NCI-H1092 treated with DMSO at 0.1 percent for 48 hours (cell line): ENCODE measurements around the gene MYZAP.

Experiments used
- DNase-seq: peaks from one replicate; lab custom pipeline; 2025; lab: John Stamatoyannopoulos, UW

MYZAP gene, protein sequence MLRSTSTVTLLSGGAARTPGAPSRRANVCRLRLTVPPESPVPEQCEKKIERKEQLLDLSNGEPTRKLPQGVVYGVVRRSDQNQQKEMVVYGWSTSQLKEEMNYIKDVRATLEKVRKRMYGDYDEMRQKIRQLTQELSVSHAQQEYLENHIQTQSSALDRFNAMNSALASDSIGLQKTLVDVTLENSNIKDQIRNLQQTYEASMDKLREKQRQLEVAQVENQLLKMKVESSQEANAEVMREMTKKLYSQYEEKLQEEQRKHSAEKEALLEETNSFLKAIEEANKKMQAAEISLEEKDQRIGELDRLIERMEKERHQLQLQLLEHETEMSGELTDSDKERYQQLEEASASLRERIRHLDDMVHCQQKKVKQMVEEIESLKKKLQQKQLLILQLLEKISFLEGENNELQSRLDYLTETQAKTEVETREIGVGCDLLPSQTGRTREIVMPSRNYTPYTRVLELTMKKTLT

DNA sequence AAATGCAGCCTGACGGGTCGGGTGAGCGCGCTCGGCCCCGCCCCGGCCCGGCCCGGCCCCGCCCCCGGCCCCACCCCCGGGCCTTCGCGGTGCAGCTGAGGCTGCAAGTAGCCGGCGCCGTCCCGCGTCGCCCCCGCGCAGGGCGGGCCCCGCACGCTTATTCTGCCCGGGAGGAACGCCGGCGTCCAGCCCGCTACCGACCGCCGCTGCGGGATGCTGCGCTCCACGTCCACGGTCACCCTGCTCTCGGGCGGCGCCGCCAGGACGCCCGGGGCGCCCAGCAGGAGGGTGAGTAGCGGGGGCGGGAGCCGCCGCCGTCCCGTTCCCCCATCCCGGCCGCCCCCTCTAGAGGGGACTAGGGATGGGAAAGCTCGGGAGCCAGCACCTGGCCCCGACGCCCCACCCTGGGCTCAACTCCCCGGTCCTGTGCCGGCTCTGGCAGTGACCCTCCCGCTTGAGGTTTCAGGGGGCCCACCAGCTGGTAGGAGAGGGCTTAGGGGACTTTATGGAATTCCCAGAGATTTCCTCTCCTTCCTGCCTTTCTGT, at the start of gene MYZAP:
MYZAP (plus strand) TSS at position 83 of the 546 bp plus-strand sequence; CDS start at position 214, 131 bp downstream.
- no peak for DNase-seq

DNA sequence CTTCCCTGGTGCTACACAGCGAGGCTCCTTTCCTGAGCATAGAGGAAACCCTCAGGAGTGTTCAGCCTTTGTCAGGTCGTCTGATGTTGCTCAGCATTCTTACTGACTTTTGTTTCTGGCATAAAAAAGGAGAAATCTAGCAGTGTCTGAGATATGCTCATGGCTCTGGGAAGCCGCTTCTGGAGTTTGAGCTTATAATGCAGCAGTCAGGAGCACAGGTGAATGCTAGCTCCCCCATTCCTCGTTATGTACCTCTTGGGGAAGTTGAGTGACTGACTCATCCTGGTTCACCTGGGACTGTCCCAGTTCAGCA, 49.2 kb upstream of the MYZAP start:
- no peak for DNase-seq

GRCh38 chr15:57544848-57545480, 46.7 kb upstream of the MYZAP start:
- no peak for DNase-seq

DNA sequence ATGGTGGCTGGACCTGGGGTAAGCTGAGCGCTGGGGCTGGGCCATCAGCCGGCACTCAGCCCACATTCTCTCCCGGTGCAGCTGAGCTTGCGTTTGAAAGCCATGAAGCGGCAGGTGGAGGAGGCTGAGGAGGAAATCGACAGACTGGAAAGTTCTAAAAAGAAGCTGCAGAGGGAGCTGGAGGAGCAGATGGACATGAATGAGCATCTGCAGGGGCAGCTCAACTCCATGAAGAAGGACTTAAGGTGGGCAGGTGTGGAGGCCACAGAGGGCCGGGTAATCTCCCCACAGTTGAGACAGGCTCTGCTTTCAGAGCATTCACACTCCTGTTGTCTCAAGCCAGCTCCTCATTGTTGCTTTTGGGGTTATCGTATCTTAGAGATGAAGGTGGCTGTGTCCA, 45.7 kb upstream of the MYZAP start:
- no peak for DNase-seq

- no peak for DNase-seq
These were observed 44.4 kb upstream of the MYZAP start for GRCh38 chr15:57547243-57547755.

DNA sequence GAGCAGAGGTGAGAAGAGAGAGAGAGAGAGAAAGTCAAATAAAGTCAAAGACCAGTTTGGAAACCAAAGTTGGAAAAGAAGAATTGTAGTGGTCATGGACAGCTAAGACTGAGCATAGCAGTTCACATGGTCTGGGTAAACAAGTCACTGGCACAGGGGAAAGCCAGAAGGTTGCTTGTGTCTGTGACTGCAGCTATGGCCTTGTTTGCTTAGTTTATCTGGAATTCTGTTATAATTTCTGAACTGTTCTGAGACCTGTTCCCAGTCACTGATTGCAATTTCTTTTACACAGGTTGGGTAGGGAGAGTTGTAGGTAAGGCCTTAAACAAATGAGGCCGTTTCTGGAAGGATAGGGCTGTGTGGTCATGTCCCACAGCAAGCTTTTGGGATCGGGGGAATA, 43.4 kb upstream of the MYZAP start:
- DNase-seq, result no peak

GRCh38 chr15:57548835-57549234, 42.9 kb upstream of the MYZAP start:
- DNase-seq, result no peak

DNA sequence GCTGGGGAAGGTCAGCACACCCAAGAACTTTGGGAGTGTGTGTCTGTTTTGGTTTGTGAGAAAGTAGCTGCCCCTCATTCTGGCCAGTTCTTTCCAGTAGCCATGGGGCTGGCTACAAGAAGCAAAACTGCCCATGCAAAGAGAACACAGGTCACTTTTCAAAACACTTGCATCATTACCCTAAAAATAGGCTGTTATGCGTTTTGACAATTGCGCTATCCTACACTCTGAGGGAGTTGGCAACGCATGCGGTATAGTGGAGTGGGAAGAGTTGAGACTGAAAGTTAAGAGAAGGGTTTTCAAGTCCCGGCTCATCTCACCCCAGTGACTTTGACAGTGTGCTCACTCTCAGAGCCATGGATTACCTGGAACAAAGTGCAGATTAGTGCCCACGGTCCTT, 41.8 kb upstream of the MYZAP start:
- DNase-seq, result no peak

DNA sequence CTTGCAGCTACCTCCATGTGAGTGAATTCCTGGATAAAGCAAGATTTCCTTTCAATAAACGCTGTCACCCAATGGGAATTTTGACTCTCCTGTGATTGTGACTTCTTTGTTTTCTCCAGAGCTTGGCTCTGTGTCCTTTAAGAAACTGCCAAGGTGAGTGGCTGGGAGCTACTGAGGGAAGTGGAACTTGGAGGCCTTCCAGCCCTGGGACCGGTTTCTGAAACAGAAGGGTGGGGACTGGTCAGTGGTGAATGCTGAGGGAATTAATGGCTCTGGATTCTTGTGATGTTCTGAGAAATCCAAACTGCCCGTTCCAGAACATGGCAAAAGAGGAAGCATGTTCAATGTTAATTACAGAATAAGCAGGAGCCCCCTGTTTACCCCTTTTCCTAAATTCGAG, 41.1 kb upstream of the MYZAP start:
- no peak for DNase-seq

- DNase-seq, result no peak
These were observed 39.7 kb upstream of the MYZAP start for GRCh38 chr15:57551715-57552677.

GRCh38 chr15:57552678-57553334, 38.9 kb upstream of the MYZAP start:
- no peak for DNase-seq

DNA sequence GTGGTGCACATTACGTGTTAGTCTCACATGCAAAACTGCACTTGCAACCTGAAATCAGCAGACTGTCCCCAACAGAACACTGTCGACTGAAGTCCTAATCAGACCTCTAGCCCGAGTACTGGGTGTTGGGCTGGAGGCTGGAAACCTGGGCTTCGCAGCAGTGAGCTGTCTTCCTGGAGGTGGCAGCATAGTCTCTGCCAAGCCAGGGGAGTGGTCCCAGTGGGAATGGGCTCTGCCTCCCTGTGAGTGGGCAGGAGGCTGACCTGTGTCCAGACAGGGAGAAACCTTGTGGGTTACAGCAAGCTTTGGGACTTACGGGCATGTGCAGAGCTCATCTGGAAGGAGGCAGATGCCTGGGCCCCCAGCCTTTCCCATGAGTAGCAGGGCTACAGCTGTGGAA, 38.2 kb upstream of the MYZAP start:
- no peak for DNase-seq

DNA sequence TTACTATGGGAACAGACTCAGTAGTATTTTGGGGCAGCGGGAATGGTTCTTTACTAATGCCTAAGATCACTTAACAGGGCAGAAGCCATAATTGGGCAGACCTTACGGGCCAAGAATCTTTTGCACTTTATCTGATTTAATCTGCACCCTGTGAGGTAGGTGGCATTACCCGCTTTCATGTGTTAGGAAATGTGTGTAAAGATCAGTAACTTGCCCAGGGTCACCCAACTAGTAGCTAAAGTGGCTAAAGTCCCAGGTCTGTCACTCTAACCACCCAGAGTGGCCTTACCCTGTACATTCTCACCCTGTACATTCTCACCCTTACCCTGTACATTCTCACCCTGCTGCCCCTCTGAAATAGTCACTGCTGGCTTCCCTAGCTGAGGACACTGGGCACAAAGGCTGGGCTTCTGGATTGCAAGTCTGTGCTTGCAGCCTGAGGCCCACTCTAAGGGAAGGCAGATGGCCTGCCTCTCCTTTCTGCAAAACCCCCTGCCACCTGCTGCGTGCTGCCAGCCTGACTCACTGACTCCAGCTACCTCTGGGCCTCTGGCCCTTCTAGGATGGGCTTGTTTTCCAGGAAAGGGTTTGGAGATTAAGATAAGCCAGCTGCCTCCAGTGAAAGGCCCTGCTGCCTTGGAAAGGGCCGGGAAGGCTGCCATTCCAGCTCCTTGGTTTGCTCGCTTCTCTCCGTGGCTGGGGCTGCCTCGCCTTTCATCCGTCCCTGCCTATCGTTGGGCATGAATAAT, 37.5 kb upstream of the MYZAP start:
- peak; percentile 40 for DNase-seq

DNA sequence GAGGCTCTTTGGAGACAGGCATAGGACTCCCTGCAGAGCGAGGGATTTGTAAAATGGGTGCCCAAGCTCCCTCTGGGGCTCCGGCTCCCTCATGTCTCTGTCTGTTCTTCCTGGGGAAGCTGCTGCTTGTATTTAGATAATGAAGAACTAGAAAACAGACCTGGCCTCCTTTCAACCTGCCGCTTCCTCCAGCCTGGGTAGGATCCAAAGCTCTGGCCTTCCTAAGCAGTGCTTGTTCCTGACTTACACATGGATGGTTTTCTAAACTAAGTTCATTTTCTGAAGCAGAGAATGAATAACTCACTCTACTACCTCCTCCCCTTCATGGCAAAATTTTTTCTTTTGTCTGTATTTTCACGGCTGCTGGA, 36.9 kb upstream of the MYZAP start:
- no peak for DNase-seq

DNA sequence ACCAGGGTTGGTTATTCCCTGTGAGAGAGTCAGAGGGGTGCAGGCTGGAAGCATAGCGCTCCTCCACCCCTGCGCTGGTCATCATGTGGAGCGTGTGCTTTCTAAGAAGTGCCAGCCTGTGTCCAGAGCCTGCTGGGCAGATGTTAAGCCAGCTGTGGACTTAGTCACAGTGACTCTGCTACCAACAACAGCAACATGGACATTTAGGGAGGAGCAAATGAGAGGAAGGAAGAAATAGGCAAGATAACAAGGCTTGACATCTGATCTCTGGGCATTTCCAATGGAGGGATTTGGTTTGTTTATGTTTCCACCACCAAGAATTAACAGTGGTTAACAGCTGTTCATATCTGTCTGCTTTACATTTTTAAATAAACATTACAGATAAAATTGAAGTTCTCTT, 36.4 kb upstream of the MYZAP start:
- no peak for DNase-seq

DNA sequence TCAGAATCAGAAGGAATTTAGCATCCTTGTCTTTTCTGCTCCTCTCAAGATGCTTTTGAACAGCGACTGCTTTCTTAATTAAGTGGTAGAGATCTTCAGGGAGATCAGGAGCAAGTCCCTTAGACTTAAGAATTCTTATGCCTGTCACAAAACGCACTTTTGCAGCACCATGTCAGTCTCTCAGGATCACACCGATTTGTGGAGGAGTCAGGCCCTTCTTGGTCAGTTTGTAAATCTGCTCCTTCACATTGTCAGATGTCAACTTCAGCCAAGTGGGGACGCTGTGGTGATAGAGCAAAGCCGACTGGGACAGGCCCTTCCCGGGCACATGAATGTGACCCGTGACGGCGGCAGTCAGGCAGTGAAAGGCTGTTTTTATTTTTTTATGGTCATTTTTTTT, 35.7 kb upstream of the MYZAP start:
- DNase-seq, result no peak

DNA sequence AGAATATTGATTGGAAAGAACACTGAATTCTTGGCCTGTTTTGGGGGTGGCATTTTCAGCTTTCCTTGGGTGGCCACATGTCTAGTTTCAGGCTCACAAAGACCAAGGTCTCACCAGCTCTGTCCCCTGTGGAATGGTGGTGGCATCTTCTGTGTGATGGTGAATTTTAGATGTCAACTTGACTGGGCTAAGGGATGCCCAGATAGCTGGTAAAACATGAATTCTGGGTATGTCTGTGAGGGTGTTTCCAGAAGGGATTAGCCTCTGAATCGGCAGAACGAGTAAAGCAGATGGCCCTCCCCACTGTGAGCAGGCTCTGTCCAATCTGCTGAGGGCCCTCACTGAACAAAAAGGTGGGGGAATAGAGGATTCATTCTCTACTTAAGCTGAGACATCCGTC, 34.4 kb upstream of the MYZAP start:
- no peak for DNase-seq

GRCh38 chr15:57557810-57558209, 33.9 kb upstream of the MYZAP start:
- DNase-seq, result no peak

DNA sequence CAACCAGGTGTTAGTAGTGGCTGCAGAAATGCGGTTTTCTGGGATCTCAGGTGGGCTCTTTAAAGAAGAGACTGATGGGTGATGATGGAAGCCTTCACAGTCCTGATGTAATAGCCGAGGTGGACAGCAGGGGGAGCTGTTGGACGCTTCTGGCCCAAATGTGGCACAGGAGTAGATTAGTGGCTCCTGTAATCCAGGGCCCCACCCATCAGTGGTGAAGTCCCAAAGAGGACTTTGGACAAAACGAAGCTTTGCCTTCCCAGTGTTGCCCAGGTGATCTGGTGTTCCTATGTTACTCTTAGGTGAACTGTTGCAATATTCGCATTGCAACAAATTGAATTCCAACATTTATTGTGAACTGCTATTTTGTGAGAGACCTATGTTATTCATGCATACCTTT, 31.8 kb upstream of the MYZAP start:
- DNase-seq, result no peak

- peak; percentile 70 for DNase-seq
These were observed 30.5 kb upstream of the MYZAP start for GRCh38 chr15:57561041-57561711.
